Left renal cortex interstitium (tissue), 4 donors: Measurements from ENCODE around the gene NTN5. TPM values are rescaled to one million over a fixed set of nuclear protein-coding genes. Genes with fewer than 3 reads are reported as not detected.

ENCODE experiments used
- DNase-seq, 4 donors: peaks; one replicate each; pipeline ENCODE4 v3.0.0-alpha.2; 2013; ENCODE audit warnings: low read depth in 4 of 4, low spot score in 2 of 4, missing footprints in 1 of 4
- polyA plus RNA-seq, 4 donors: library from polyadenylated mRNA; unstranded; fragments of 120-200 nt; gene quantifications; one replicate each; pipeline ENCODE4 v1.2.1, GENCODE V29; 2013; ENCODE audit not compliant: insufficient read length in 4 of 4

Gene NTN5
- polyA plus RNA-seq, 4 donors: 0.45 to 2.1 (median 1.6) TPM

DNA sequence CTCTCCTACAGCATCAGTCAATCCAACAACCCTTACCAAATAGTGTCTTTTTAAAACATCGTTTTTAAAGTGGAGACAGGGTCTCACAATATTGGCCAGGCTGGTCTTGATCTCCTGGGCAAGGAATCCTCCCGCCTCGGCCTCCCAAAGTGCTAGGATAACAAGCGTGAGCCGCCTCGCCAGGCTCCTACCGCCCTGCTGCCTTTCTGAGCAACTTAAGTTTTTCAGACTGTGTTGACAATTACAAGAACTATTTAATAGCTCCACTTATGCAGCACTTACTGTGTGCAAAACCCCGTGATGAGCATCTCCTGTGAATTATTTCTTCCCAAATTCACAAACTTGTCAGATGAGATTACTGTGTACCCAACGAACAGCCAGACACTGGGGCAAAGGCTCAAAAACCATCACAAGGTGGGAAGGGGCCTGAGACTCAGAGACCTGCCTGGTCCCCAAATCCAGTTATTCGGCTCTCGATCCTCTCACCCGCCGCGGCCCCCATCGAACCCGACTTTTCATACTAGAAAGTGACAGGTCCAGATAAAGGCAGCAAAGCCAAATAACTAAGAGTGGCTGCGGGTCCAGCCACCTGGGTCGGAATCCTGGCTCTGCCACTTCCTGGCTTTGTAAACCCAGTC, 54.4 kb downstream of the NTN5 start:
- DNase-seq: no peak

DNA sequence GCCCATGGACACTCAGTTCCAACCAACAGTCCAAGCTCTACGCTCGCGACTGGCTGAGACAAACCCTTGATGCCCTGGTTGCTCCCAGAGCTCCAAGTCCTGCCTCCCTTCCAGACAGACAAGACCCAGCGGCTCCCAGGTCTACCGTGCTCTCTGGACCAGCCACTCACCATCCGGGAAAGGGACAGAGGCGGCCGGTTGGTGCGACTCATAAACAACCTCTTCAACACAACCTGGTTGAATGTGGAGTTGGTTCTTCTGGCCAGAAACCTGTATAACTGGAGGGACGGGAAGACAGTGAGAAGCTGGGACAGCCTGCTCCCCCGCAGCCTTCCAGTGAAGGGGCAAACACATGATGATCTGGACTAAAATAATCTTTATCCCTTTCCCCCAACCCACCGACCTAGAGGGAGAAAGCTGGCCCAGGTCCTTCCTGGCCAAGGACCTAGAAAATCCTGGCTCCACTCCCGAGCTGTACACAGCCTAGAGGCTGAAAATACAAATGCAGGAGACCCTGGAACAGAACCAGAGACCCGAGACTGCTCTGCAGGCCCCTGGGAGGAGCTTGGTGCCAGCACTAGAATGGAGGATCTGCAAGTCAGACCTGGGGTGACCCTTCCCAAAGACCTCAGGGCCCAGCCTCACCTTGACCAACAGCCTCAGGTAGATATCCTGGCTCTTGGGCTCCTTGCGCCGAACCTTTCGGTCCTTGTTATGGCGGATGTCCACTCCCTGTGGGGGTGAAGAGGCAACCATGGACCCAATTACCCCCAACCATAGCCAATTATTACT, 55.5 kb downstream of the NTN5 start:
- DNase-seq: no peak

DNA sequence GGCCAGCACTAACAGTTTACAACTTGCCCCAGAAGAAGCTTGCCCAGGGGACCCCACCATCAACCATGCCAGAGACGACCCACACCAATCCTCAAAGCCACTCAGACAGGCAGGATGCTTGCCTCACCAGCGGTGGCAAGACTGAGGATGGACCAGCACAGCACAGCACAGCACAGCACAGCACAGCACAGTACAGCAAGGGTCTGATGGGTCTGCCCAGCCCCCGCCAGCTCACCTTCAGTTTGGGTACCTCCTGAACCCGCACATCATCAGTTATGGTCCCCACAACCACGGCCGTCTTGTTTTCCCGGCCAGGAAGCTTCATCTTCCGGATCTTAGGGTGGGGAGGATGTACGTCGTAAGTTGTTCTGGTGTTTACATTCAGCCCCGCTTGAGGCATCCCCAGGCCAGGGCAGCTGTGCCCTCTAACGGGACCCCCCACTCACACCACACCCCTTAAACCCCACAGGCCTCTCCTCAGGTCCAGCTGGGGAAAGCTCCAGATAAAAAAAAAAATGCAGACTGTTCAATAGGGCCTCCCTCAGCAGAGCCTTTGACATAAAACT, 56.2 kb downstream of the NTN5 start:
- no peak for DNase-seq

DNA sequence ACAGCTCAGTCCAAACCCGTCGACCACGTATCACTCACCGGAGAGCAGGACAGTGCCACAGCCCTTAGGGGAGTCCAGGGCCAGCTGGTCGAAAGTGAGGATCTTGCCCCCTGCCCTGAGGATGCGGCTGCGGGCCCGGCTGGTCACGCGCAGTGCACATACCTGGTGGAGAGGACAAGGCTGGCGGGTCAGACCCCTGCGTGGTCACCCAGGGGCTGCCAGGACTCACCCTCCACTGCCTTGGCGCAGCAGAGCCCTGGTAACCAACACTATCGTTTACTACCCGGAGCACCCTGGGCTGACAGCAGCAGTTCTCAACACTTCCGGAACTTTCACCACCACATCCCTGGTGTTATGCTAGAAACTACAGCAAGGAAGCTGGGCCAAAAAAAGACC, 56.8 kb downstream of the NTN5 start:
- DNase-seq: no peak

DNA sequence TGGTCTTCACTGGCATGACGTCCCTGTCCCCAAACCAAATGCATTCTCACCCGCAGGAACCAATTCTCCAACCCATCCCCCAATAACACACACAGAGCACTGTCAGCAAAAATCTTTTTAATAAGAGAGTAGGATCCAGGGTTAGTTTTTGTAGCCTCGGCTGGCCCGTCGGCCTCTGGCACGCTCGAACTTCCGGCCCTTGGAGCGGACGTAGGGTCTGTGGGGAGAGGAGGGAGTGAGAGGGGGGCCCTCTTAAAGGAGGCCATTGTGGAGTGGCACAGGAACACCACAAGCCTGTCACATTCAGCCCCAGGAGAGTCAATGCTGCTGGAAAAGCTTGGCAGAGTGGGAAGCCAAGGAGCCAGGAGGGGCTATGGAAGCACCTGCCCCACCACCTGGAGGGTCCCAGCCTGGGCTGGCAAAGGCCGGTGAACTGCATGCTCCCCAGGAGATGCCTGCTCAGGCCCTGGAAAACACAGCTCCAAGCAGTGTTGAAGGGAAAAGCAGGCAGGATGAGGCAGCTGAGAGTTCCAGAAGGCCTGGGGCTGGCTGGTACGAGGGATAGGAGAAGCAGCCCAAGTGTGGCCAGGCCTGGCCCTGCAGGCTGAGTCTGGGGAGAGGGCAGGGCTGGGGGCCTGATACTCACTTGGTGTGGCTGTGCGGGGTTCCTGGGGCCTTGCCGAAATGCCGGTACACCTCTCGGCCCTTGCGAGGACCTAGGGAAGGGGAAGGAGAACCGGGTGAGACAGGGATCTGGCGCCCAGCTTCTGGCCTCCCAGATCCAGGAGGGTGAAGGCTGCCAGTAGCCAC, 57.4 kb downstream of the NTN5 start:
- no peak for DNase-seq

DNA sequence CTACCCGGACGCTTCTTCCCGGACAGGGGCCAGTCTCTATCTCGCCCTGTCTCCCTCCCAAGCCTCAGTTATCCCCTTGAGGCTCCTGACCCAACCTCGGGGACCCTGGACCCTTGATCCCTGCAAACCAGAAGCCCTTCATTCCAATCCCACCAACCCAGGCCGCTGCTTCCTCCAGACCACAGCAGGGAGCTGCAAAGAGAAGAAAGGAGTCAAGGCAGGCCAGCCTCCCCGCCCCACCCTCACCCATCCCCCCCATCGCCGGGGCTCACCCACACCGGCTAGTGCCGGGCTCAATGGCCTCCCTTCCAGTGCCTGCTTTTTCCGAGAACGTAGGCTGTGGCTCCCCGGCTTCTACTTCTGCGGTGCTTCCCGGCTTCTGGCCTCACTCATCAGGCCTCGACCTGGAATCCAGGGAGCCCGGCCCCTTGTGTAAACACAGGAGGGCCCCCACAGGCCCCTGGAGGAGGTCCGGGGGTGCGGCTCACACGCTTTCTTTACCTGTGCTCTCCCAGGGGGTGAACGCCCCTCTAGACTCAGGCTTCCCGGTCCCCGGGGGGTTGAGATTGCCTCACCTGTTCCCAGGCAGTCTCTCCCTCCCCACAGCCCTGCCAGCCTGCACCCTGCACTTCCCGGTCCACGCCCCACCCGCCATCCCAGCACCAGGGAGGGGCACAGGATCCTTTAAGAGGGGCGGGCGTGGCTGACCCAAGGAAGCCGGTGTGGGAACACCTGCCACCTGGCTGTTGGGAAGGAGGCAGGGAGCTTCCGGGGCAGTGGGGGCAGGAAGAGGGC, 58.2 kb downstream of the NTN5 start, which contains the start of gene FAM83E:
Gene FAM83E (minus strand): TSS at position 641 of the 795 bp plus-strand sequence. CDS start 1,704 bp downstream, outside the sequence.
- no peak for DNase-seq

DNA sequence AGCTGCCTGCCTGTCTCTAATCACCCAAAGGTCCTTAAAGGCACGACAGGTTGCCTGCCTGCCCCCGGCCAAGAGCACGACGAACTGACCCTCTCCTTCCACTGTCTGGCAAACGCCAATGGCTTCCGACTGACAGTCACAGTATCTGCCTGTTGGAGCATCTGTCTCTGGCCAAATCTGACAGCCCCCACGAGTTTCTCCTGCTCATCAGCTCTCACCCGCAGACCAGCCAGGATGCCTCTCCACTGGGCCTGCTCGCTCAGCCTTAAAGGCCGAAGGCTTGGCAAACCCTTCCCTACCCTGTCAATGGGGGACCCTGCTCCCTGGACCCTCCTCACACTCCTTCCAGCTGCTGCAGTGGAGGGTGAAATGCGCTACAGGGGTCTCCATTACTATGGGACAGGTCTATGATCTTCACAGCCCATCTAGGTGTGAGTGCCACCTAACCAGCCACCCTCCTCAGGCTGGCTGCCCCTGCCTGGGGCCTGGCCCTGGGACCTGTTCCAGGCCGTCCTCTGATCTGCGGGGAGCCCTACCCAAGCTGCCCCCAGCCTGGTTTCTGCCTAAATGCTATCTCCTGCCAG, 58.9 kb downstream of the NTN5 start:
- no peak for DNase-seq

DNA sequence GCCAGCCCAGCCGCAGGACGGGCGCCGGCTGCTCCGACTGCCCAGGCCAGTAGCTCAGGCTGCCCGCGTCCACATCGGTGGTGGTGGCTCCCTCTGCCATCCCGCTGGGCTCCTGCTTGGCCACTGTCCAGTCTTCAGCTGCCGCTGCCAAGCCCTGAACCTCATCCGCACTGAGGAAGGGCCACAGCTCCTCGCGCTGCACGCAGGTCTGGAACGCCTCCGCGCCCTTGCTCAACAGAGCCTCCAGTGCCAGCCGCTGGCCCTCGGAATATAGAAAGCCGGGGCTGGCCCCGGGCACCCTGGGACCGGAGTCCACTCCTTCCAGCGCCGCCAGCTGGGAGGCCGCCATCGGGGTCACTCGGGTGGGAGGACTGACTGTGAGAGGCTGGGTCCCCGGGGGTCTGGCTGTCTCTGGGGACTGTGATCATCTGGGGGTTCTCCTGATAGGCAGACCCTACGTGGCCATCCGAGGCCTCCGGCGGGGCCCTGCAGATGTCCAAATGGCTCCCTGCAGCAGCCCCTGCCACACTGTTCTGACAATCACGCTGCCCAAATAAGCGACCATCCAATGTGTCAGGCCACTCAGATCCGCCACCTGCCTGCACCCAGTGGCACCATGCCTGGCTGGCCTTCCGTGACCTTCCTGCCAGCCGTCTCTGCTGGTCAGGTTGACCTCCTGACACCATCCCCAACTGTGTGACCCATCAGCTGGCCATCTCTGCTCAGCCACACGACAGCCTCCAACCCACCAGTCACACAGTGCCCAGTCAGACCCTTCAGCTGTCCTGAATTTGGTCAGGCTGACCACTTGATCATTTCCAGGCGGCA, 59.6 kb downstream of the NTN5 start:
- no peak for DNase-seq

DNA sequence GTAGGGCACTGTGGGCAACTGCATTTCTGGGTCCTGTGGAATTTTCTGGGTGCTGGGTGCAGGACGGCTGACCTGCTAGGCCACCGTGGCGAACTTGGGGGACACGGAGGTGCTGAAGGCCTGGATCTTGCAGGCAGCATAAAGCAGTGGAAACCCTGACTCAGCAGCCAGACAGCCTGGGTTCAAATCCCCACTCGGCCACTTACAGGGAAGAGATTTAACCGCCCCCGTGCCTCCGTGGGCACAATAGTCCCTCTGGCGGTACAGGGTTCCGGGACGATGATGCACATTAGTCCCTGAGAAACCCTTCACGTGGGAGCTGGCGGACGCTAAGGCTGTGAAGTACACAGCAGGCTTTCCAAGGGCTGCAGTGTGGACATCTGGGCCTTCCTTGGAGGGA, 60.9 kb downstream of the NTN5 start:
- DNase-seq: no peak

Other genes starting within 250 kb of the NTN5 start
- gene GRWD1, start 227.0 kb downstream of the NTN5 start, polyA plus RNA-seq: 10 to 100 TPM; 22.9 to 33.0 (median 27.9) TPM
- gene KCNJ14, start 217.4 kb downstream of the NTN5 start, polyA plus RNA-seq: 1 to 10 TPM in 2 of 4 donors, under 1 TPM in 2; 0.40 to 1.2 (median 0.85) TPM
- gene CYTH2, start 203.6 kb downstream of the NTN5 start, polyA plus RNA-seq: 100 to 1,000 TPM in 1 of 4 donors, 10 to 100 TPM in 3; 75.7 to 107 (median 90.7) TPM
- 1 to 10 TPM; 1.9 to 5.0 (median 3.7) TPM for gene LMTK3, start 161.2 kb downstream of the NTN5 start, polyA plus RNA-seq
- gene SULT2B1, start 120.8 kb downstream of the NTN5 start, polyA plus RNA-seq: under 1 TPM; 0.25 to 0.39 (median 0.35) TPM
- gene SPACA4, start 66.3 kb downstream of the NTN5 start, polyA plus RNA-seq: under 1 TPM in 2 of 4 donors, not detected in 2; 0.11 to 0.26 TPM
- 1 to 10 TPM; 1.2 to 2.7 (median 1.4) TPM for gene FAM83E, start 57.9 kb downstream of the NTN5 start, polyA plus RNA-seq
- gene RPL18, start 53.8 kb downstream of the NTN5 start, polyA plus RNA-seq: 1,000 to 10,000 TPM; 1,107 to 1,584 (median 1,279) TPM
- 10 to 100 TPM; 17.1 to 40.1 (median 29.5) TPM for gene SPHK2, start 53.5 kb downstream of the NTN5 start, polyA plus RNA-seq
- 10 to 100 TPM; 11.3 to 15.7 (median 13.2) TPM for gene DBP, start 35.6 kb downstream of the NTN5 start, polyA plus RNA-seq
- 10 to 100 TPM; 20.9 to 34.8 (median 28.6) TPM for gene CA11, start 26.8 kb downstream of the NTN5 start, polyA plus RNA-seq
- gene FUT2, start 23.0 kb upstream of the NTN5 start, polyA plus RNA-seq: 1 to 10 TPM; 1.7 to 5.6 (median 3.3) TPM
- gene MAMSTR, start 46.7 kb upstream of the NTN5 start, polyA plus RNA-seq: 1 to 10 TPM; 5.0 to 9.6 (median 6.7) TPM
- 10 to 100 TPM; 12.6 to 16.6 (median 15.2) TPM for gene RASIP1, start 67.6 kb upstream of the NTN5 start, polyA plus RNA-seq
- under 1 TPM; 0.23 to 0.67 (median 0.32) TPM for gene IZUMO1, start 73.9 kb upstream of the NTN5 start, polyA plus RNA-seq
- gene FUT1, start 79.6 kb upstream of the NTN5 start, polyA plus RNA-seq: 1 to 10 TPM; 3.0 to 3.8 (median 3.4) TPM
- not detected for gene FGF21, start 82.5 kb upstream of the NTN5 start, polyA plus RNA-seq
- gene BCAT2, start 138.0 kb upstream of the NTN5 start, polyA plus RNA-seq: 10 to 100 TPM; 30.4 to 64.2 (median 49.8) TPM
- 10 to 100 TPM; 30.0 to 40.4 (median 36.2) TPM for gene HSD17B14, start 163.5 kb upstream of the NTN5 start, polyA plus RNA-seq
- 10 to 100 TPM; 17.9 to 33.8 (median 27.1) TPM for gene PLEKHA4, start 195.6 kb upstream of the NTN5 start, polyA plus RNA-seq
- 10 to 100 TPM; 29.7 to 52.6 (median 33.7) TPM for gene PPP1R15A, start 199.4 kb upstream of the NTN5 start, polyA plus RNA-seq
- 1 to 10 TPM in 1 of 4 donors, under 1 TPM in 3; 0.46 to 1.3 (median 0.64) TPM for gene TULP2, start 225.7 kb upstream of the NTN5 start, polyA plus RNA-seq
- gene NUCB1, start 227.3 kb upstream of the NTN5 start, polyA plus RNA-seq: 100 to 1,000 TPM; 249 to 328 (median 311) TPM